GM18526 (cell line): Measurements from ENCODE around the gene YIPF5.

ENCODE experiments used
- POLR2A ChIP-seq: IDR thresholded peaks from 3 replicates; pipeline ENCODE4 v1.6.1; 2011; ENCODE audit not compliant: insufficient read length; ENCODE audit errors: extremely low read depth

The YIPF5 gene

DNA sequence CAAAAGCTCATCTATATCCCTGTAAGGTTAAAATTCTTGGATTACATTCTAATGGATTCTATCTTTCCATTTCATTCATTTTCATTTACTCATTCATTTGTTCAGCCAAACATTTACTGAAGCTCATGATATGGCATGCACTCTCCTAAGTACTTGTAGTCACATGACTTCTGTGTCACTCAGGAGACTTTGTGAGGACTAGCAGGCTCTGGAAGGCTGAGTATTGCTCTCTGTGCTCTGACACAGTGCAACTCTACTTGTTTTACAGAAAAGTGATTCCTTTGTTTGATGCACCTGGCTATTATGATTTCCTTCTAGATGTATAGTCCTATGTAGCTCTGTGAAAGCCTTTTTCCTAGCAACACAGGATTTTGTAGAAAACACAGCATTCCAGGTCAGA is 53.0 kb downstream of the YIPF5 start:
- no peak for TF ChIP-seq POLR2A

- no peak for TF ChIP-seq POLR2A
Observed at GRCh38 chr5:144114571-144114970, 55.9 kb downstream of the YIPF5 start.
